GM12873 (cell line): ENCODE data around the gene SKI.

Experiments
- CTCF ChIP-seq: IDR thresholded peaks from 2 replicates; pipeline ENCODE4 v1.5.1; 2012; ENCODE audit warnings: low read depth, mild to moderate bottlenecking, moderate library complexity, low read length, control low read depth; ENCODE audit not compliant: insufficient read depth; ENCODE audit errors: missing control alignments

Gene SKI

GRCh38 chr1:2195785-2196184, 32.3 kb upstream of the SKI start:
- no peak for TF ChIP-seq CTCF

GRCh38 chr1:2196901-2197638, 31.0 kb upstream of the SKI start:
- no peak for TF ChIP-seq CTCF

GRCh38 chr1:2197707-2198165, 30.4 kb upstream of the SKI start:
- no peak for TF ChIP-seq CTCF

- no peak for TF ChIP-seq CTCF
These were observed 29.5 kb upstream of the SKI start for GRCh38 chr1:2198571-2198970.

- peak; percentile 12 for TF ChIP-seq CTCF
These were observed 28.9 kb upstream of the SKI start for GRCh38 chr1:2199042-2199810.

GRCh38 chr1:2200308-2200943, 27.7 kb upstream of the SKI start:
- no peak for TF ChIP-seq CTCF

GRCh38 chr1:2201062-2201461, 27.1 kb upstream of the SKI start:
- no peak for TF ChIP-seq CTCF
